HCT116 (cell line): Measurements from ENCODE around the gene KIRREL3. TPM values are rescaled to one million over a fixed set of nuclear protein-coding genes. Genes with fewer than 3 reads are reported as not detected.

ENCODE experiments used
- ATAC-seq: fragments of 200-7000 bp; cut with Tn5 transposase; 2 replicates; pipeline ENCODE4 v1.9.1; 2020; ENCODE audit warnings: mild to moderate bottlenecking, moderate library complexity
- BruUV-seq: library from RNA; stranded (reverse); fragments of 400-500 nt; replicated peaks from 2 replicates; lab custom pipeline; 2021; lab: Mats Ljungman, UMichigan
- CTCF ChIA-PET: fragments of 300-600 bp; sonication (Branson Sonifier 250); formaldehyde crosslinking; loops from one replicate; lab custom pipeline; 2021; ENCODE audit warnings: antibody characterized with exemption; lab: Charles Lee
- POLR2A ChIA-PET: fragments of 300-600, 350-600 bp; sonication (Branson Sonifier 250); formaldehyde crosslinking; loops from one replicate; lab custom pipeline; 2021; ENCODE audit warnings: antibody characterized with exemption; lab: Charles Lee
- RAD21 ChIA-PET, 2 experiments: fragments of 300-600 bp; sonication (Branson Sonifier 250); formaldehyde crosslinking; loops; one replicate each; lab custom pipeline; 2023; ENCODE audit warnings: low total read pairs in 2 of 2; ENCODE audit not compliant: uncharacterized antibody in 2 of 2, unreplicated experiment in 2 of 2, low non-redundant PET in 1 of 2; lab: Charles Lee
- DNase-seq: peaks from one replicate; pipeline ENCODE4 v3.0.0-alpha.2; 2010; ENCODE audit warnings: low read depth, low spot score
- H2AFZ ChIP-seq: fragments of 200-600 bp; shearing (Covaris generic), sonication (generic); 2 replicates; pipeline ENCODE4 v1.6.1; 2017; ENCODE audit warnings: low read depth, mixed run types, mixed read lengths, antibody characterized with exemption, low read length; ENCODE audit not compliant: poor library complexity, severe bottlenecking
- H3K27ac ChIP-seq: 2 replicates; pipeline ENCODE4 v1.5.1; 2012; ENCODE audit warnings: low read depth, low read length
- H3K27me3 ChIP-seq: fragments of 200-600 bp; sonication (generic); 2 replicates; pipeline ENCODE4 v1.6.1; 2016; ENCODE audit warnings: mixed run types, low read length, mixed read lengths; ENCODE audit not compliant: insufficient read depth
- H3K36me3 ChIP-seq, 2 experiments: fragments of 200-500 bp in 1 of 2; fragments of 200-600 bp in 1 of 2; sonication (Bioruptor generic) in 1 of 2; sonication (generic) in 1 of 2; 2 replicates each; pipeline versions ENCODE4 v1.5.1 to v1.6.1; 2014 to 2016; ENCODE audit warnings: low read length in 2 of 2, inconsistent platforms in 1 of 2, mixed read lengths in 1 of 2, mixed run types in 1 of 2; ENCODE audit not compliant: insufficient read depth in 2 of 2, control insufficient read depth in 1 of 2
- H3K4me1 ChIP-seq, 2 experiments: fragments of 200-600 bp in 1 of 2; sonication (generic) in 1 of 2; 2 replicates each; pipeline versions ENCODE4 v1.5.1 to v1.6.1; 2012 to 2017; ENCODE audit warnings: low read length in 2 of 2, inconsistent platforms in 1 of 2, mild to moderate bottlenecking in 1 of 2, mixed read lengths in 1 of 2, mixed run types in 1 of 2, moderate library complexity in 1 of 2; ENCODE audit not compliant: insufficient read depth in 2 of 2, control insufficient read depth in 1 of 2
- H3K4me2 ChIP-seq: fragments of 200-600 bp; sonication (generic); 2 replicates; pipeline ENCODE4 v1.6.1; 2017; ENCODE audit warnings: mixed run types, low read length, mixed read lengths
- H3K4me3 ChIP-seq, 2 experiments: fragments of 200-600 bp in 1 of 2; sonication (generic) in 1 of 2; replicated peaks in 1 of 2; 2 replicates each; pipeline ENCODE4 v1.5.1; 2011 to 2016; ENCODE audit warnings: low read length in 2 of 2, control low read depth in 1 of 2, low read depth in 1 of 2, mild to moderate bottlenecking in 1 of 2, mixed read lengths in 1 of 2, mixed run types in 1 of 2
- H3K79me2 ChIP-seq: fragments of 200-600 bp; sonication (generic); 2 replicates; pipeline ENCODE4 v1.6.1; 2017; ENCODE audit warnings: mild to moderate bottlenecking, mixed run types, low read length, moderate library complexity, mixed read lengths; ENCODE audit not compliant: insufficient read depth
- H3K9ac ChIP-seq: fragments of 200-600 bp; sonication (generic); 2 replicates; pipeline ENCODE4 v1.6.1; 2016; ENCODE audit warnings: low read length, mixed read lengths
- H3K9me2 ChIP-seq: fragments of 200-600 bp; sonication (generic), shearing (Covaris generic); 2 replicates; pipeline ENCODE4 v1.6.1; 2017; ENCODE audit warnings: mixed run types, mild to moderate bottlenecking, moderate library complexity; ENCODE audit not compliant: insufficient read depth
- H3K9me3 ChIP-seq, 2 experiments: fragments of 200-500 bp in 1 of 2; fragments of 200-600 bp in 1 of 2; sonication (Bioruptor generic) in 1 of 2; sonication (generic) in 1 of 2; 2 replicates each; pipeline ENCODE4 v1.6.1; 2014 to 2017; ENCODE audit warnings: low read length in 2 of 2, mixed read lengths in 2 of 2, inconsistent platforms in 1 of 2, low read depth in 1 of 2, mild to moderate bottlenecking in 1 of 2, mixed run types in 1 of 2, moderate library complexity in 1 of 2; ENCODE audit not compliant: control insufficient read depth in 1 of 2, insufficient read depth in 1 of 2
- H4K20me1 ChIP-seq: fragments of 200-600 bp; sonication (generic), shearing (Covaris generic); 2 replicates; pipeline ENCODE4 v1.6.1; 2017; ENCODE audit warnings: mixed run types, mild to moderate bottlenecking, moderate library complexity; ENCODE audit not compliant: insufficient read depth
- ATF3 ChIP-seq: IDR thresholded peaks from 2 replicates; pipeline ENCODE4 v1.6.1; 2012
- CBX3 ChIP-seq: IDR thresholded peaks from 2 replicates; pipeline ENCODE4 v1.6.1; 2012; ENCODE audit warnings: low read depth
- CEBPB ChIP-seq: IDR thresholded peaks from 2 replicates; pipeline ENCODE4 v1.6.1; 2012; ENCODE audit warnings: low read depth
- CTCF ChIP-seq, 3 experiments: fragments of 200-600 bp in 1 of 3; sonication (generic) in 1 of 3; IDR thresholded peaks in 2 of 3; conservative IDR thresholded peaks in 1 of 3; 2 replicates each; pipeline ENCODE4 v1.5.1; 2012 to 2017; ENCODE audit warnings: low read depth in 2 of 3, low read length in 2 of 3, antibody characterized with exemption in 1 of 3, borderline replicate concordance in 1 of 3, control low read depth in 1 of 3, mild to moderate bottlenecking in 1 of 3, mixed read lengths in 1 of 3, mixed run types in 1 of 3, moderate library complexity in 1 of 3; ENCODE audit not compliant: insufficient read depth in 1 of 3
- EGR1 ChIP-seq: IDR thresholded peaks from 2 replicates; pipeline ENCODE4 v1.6.1; 2012; ENCODE audit warnings: low read depth
- ELF1 ChIP-seq: IDR thresholded peaks from 2 replicates; pipeline ENCODE4 v1.6.1; 2012; ENCODE audit warnings: low read depth, borderline replicate concordance
- EZH2 ChIP-seq: fragments of 200-600 bp; sonication (generic); IDR thresholded peaks from 2 replicates; pipeline ENCODE4 v1.6.1; 2017; ENCODE audit warnings: antibody characterized with exemption, mixed run types
- EZH2phosphoT487 ChIP-seq: fragments of 200-600 bp; IDR thresholded peaks from 2 replicates; pipeline ENCODE4 v1.6.1; 2018; ENCODE audit warnings: antibody characterized with exemption, borderline replicate concordance
- FOSL1 ChIP-seq: IDR thresholded peaks from 2 replicates; pipeline ENCODE4 v1.6.1; 2012; ENCODE audit warnings: low read depth
- JUND ChIP-seq: IDR thresholded peaks from 2 replicates; pipeline ENCODE4 v1.6.1; 2012
- MAX ChIP-seq: IDR thresholded peaks from 2 replicates; pipeline ENCODE4 v1.6.1; 2012
- POLR2A ChIP-seq: IDR thresholded peaks from 2 replicates; pipeline ENCODE4 v1.7.0; 2011; ENCODE audit warnings: borderline replicate concordance; ENCODE audit not compliant: insufficient read depth, insufficient read length; ENCODE audit errors: extremely low read depth
- POLR2AphosphoS5 ChIP-seq: IDR thresholded peaks from 2 replicates; pipeline ENCODE4 v1.6.1; 2011; ENCODE audit warnings: mild to moderate bottlenecking, low read depth, low read length, moderate library complexity
- RAD21 ChIP-seq: IDR thresholded peaks from 2 replicates; pipeline ENCODE4 v1.6.1; 2012; ENCODE audit warnings: low read depth, mild to moderate bottlenecking
- REST ChIP-seq: IDR thresholded peaks from 2 replicates; pipeline ENCODE4 v1.6.1; 2012; ENCODE audit warnings: low read depth
- SIN3A ChIP-seq: IDR thresholded peaks from 2 replicates; pipeline ENCODE4 v1.6.1; 2012; ENCODE audit warnings: low read depth
- SRF ChIP-seq: IDR thresholded peaks from 2 replicates; pipeline ENCODE4 v1.6.1; 2012; ENCODE audit warnings: low read depth
- YY1 ChIP-seq: IDR thresholded peaks from 2 replicates; pipeline ENCODE4 v1.6.1; 2011; ENCODE audit warnings: low read length, low read depth, moderate library complexity, mild to moderate bottlenecking; ENCODE audit not compliant: insufficient replicate concordance; ENCODE audit errors: extremely low read depth
- ZBTB33 ChIP-seq: IDR thresholded peaks from 2 replicates; pipeline ENCODE4 v1.6.1; 2011; ENCODE audit warnings: mild to moderate bottlenecking, low read length, moderate library complexity; ENCODE audit not compliant: insufficient replicate concordance; ENCODE audit errors: extremely low read depth
- ZFX ChIP-seq: fragments of 450-650 bp; IDR thresholded peaks from 2 replicates; pipeline ENCODE4 v1.6.1; 2017
- intact Hi-C: fragments of 100-400 bp; cut with micrococcal nuclease; formaldehyde crosslinking; loops from 2 replicates; pipeline ENCODE4 v1.10.0; 2022
- total RNA-seq: library from RNA; stranded (reverse); gene quantifications from one replicate; pipeline ENCODE4 v1.2.1, GENCODE V29; 2021; ENCODE audit not compliant: unreplicated experiment

KIRREL3 gene
- total RNA-seq, 1 experiment from 2014 or later, result not detected

- POLR2A ChIA-PET, result no interaction called here
- Histone ChIP-seq H3K9ac (no peak overlapping the region), H3K9me2 (no peaks in the 10 kb centered on the region), H3K79me2 (no peaks in the 10 kb centered on the region), H3K27ac (no peak overlapping the region), H3K9me3 (no peaks in the 10 kb centered on the region), H4K20me1 (no peaks in the 10 kb centered on the region), H3K4me2 (no peak overlapping the region), H3K4me1 (no peaks in the 10 kb centered on the region), H3K4me3 (no peak overlapping the region), H3K36me3 (no peaks in the 10 kb centered on the region), H2AFZ (no peak overlapping the region), H3K27me3 (peaks cover 38% of the 10 kb centered on the region)
- CTCF ChIA-PET, result no interaction called here
- intact Hi-C loops, result no loop called here
- TF ChIP-seq EZH2phosphoT487 (no peak), POLR2A (no peak), MAX (no peak), CTCF (IDR thresholded peaks at IDR 0.05 in 2 of 3, conservative IDR thresholded peaks at IDR 0.05 in 1 of 3; ENCODE audit: borderline replicate concordance in 1 of 3, insufficient read depth in 1 of 3, low read depth in 2 of 3, low read length in 2 of 3) (no peak), SRF (no peak), RAD21 (no peak), ZBTB33 (no peak), REST (no peak), SIN3A (no peak), YY1 (no peak), FOSL1 (no peak), EZH2 (no peak), ZFX (no peak), ELF1 (no peak), EGR1 (no peak), JUND (no peak), ATF3 (no peak), POLR2AphosphoS5 (no peak), CEBPB (no peak), CBX3 (no peak)
- DNase-seq (no peak), ATAC-seq (no peak)
- RAD21 ChIA-PET, result no interaction called here
- BruUV-seq, result no TSS peak
These were observed 345.4 kb downstream of the KIRREL3 start for GRCh38 chr11:126654886-126655806.
